Adrenal gland (tissue), 12 donors: ENCODE results near the gene GFRA3. TPM values are rescaled to one million over a fixed set of nuclear protein-coding genes. Genes with fewer than 3 reads are reported as not detected.

Experiments
- DNase-seq, 7 donors: peaks; one replicate each; pipeline ENCODE4 v3.0.0-alpha.2; 2019 to 2020
- H3K27ac ChIP-seq, 5 donors: fragments of 200-600 bp; sonication (generic) in 4 of 5; 1 replicate in 3 of 5; 2 replicates in 2 of 5; pipeline versions ENCODE4 v1.5.1 to v1.8.0; 2016 to 2020; ENCODE audit warnings: mild to moderate bottlenecking in 1 of 5
- H3K27me3 ChIP-seq: fragments of 200-600 bp; 2 replicates; pipeline ENCODE4 v1.8.0; 2021
- H3K36me3 ChIP-seq, 2 donors: fragments of 200-600 bp; replicated peaks in 1 of 2; 1 replicate in 1 of 2; 2 replicates in 1 of 2; pipeline versions ENCODE4 v1.5.1 to v1.8.0; 2018 to 2022
- H3K4me1 ChIP-seq, 2 donors: fragments of 200-600 bp; replicated peaks in 1 of 2; 1 replicate in 1 of 2; 2 replicates in 1 of 2; pipeline versions ENCODE4 v1.5.1 to v1.8.0; 2018 to 2021
- H3K4me3 ChIP-seq, 4 donors: fragments of 200-600 bp; sonication (generic) in 3 of 4; one replicate each; pipeline ENCODE4 v1.5.1; 2016 to 2018
- H3K9me3 ChIP-seq, 3 donors: fragments of 200-600 bp; sonication (generic) in 1 of 3; replicated peaks in 1 of 3; 1 replicate in 2 of 3; 2 replicates in 1 of 3; pipeline versions ENCODE4 v1.5.1 to v1.8.0; 2016 to 2021
- CTCF ChIP-seq, 6 experiments: fragments of 450-650 bp in 4 of 6; fragments of 200-600 bp in 2 of 6; sonication (generic) in 1 of 6; IDR thresholded peaks; 1 replicate in 5 of 6; 2 replicates in 1 of 6; pipeline versions ENCODE4 v1.5.1 to v1.8.0; 2016 to 2021; ENCODE audit warnings: antibody characterized with exemption in 6 of 6, mild to moderate bottlenecking in 2 of 6, moderate library complexity in 1 of 6
- POLR2A ChIP-seq, 2 donors: fragments of 450-650 bp; IDR thresholded peaks; one replicate each; pipeline ENCODE4 v1.6.1; 2017; ENCODE audit warnings: antibody characterized with exemption in 2 of 2, mild to moderate bottlenecking in 2 of 2, moderate library complexity in 1 of 2
- WGBS, 4 donors: extraction: QIAGEN DNeasy Blood & Tissue Kit in 2 of 4; methylation state at CpG; one replicate each; pipeline versions ENCODE4 v1.1.5 to v1.1.7; 2013 to 2017; 5-methylcytosine and 5-hydroxymethylcytosine counted together
- intact Hi-C, 2 donors: fragments of 100-400 bp; cut with DNase I; formaldehyde crosslinking; loops; one replicate each; pipeline versions ENCODE4 v1.14.1 to v1.15.0; 2022 to 2023
- polyA plus RNA-seq, 3 donors: library from polyadenylated mRNA; stranded (reverse); fragments of 200-250 nt in 2 of 3; fragments of 350-450 nt in 1 of 3; fragmentation: Illumina TruSeq in 1 of 3; extraction: RNeasy Lipid Tissue Mini Kit (QIAGEN cat#74804) in 1 of 3; gene quantifications; one replicate each; pipeline ENCODE4 v1.2.3, GENCODE V29; 2013 to 2014
- total RNA-seq, 9 donors: library from RNA; depleted of rRNA in 4 of 9; stranded (reverse); fragments of >200 nt in 4 of 9; fragments of 120-200 nt in 1 of 9; fragmentation: NEBNext Ultra II Directional in 1 of 9; extraction: Animal tissue kit (Norgen Biotek cat#: 25700) in 1 of 9; gene quantifications; one replicate each; pipeline versions ENCODE4 v1.1.0 to v1.2.4, GENCODE V29; 2013 to 2023
- donor health status: healthy with polysubstance abuse.
- donor health status: Bipolar disorder and iron deficiency.
- donor health status: DM: yes; HTN: yes; CAD: no.
- donor health status: DM: no; HTN: no; CAD: no.
- donor health status: DM: no; HTN: no; CAD: no.
- donor health status: DM: yes; HTN: yes; CAD: no.

The GFRA3 gene
- total and polyA plus RNA-seq, 12 donors: 0.18 to 4.0 (median 0.39) TPM; not detected in 1

- TF ChIP-seq POLR2A (IDR thresholded peaks at IDR 0.05): no peak
- no peak for TF ChIP-seq CTCF (IDR thresholded peaks at IDR 0.05)
- peaks cover 4% of the 10 kb centered on the region for H3K27me3 ChIP-seq
- no peaks in the 10 kb centered on the region for H3K36me3 ChIP-seq
- no peak for DNase-seq
- H3K4me3 ChIP-seq: no peak overlapping the region
- intact Hi-C loops: no loop called here
- H3K4me1 ChIP-seq: peaks cover 0 to 9% of the 10 kb centered on the region in 2 donors
- H3K27ac ChIP-seq: no peak overlapping the region
- whole genome bisulfite sequencing, 4 donors: 43 to 72% (median 59%) methylated on average over 2 to 3 of the region's 3 CpGs
- H3K9me3 ChIP-seq: no peaks in the 10 kb centered on the region
These were observed 960 bp upstream of the GFRA3 start for GRCh38 chr5:138275379-138275782.

GRCh38 chr5:138273834-138274188 lies 610 bp downstream of the GFRA3 start:
- Histone ChIP-seq H3K27me3 (peaks cover 4% of the 10 kb centered on the region), H3K4me1 (peaks cover 0 to 9% of the 10 kb centered on the region in 2 donors), H3K9me3 (no peaks in the 10 kb centered on the region), H3K36me3 (no peaks in the 10 kb centered on the region), H3K4me3 (peak overlapping the region in 1 of 4 donors; percentile 58), H3K27ac (no peak overlapping the region)
- TF ChIP-seq CTCF (IDR thresholded peaks at IDR 0.05): no peak
- TF ChIP-seq POLR2A (IDR thresholded peaks at IDR 0.05): no peak
- intact Hi-C loops: no loop called here
- DNase-seq: no peak
- WGBS, 4 donors: 44 to 57% (median 52%) methylated on average over 6 of the region's 6 CpGs

- intact Hi-C loops: no loop called here
- TF ChIP-seq POLR2A (IDR thresholded peaks at IDR 0.05) (no peak), CTCF (IDR thresholded peaks at IDR 0.05) (no peak)
These were observed 1.7 kb downstream of the GFRA3 start for GRCh38 chr5:138272681-138273080.

GRCh38 chr5:138271281-138271680 lies 3.1 kb downstream of the GFRA3 start:
- WGBS, 4 donors: 74 to 83% (median 77%) methylated on average over 5 of the region's 5 CpGs
- intact Hi-C loops: no loop called here

More at GRCh38 chr5:138272681-138273080, 1.7 kb downstream of the GFRA3 start:
- Histone ChIP-seq H3K4me1 (peaks cover 0 to 9% of the 10 kb centered on the region in 2 donors), H3K27ac (no peak overlapping the region), H3K4me3 (no peak overlapping the region), H3K27me3 (peaks cover 4% of the 10 kb centered on the region), H3K36me3 (no peaks in the 10 kb centered on the region), H3K9me3 (no peaks in the 10 kb centered on the region)
- 94 to 96% (median 94%) methylated on average over 4 of the region's 4 CpGs for WGBS, 4 donors
- DNase-seq: no peak

More at GRCh38 chr5:138271281-138271680, 3.1 kb downstream of the GFRA3 start:
- DNase-seq: no peak
- H3K9me3 ChIP-seq: no peaks in the 10 kb centered on the region
- TF ChIP-seq POLR2A (IDR thresholded peaks at IDR 0.05): no peak
- TF ChIP-seq CTCF (IDR thresholded peaks at IDR 0.05): no peak
- no peak overlapping the region for H3K27ac ChIP-seq
- no peaks in the 10 kb centered on the region for H3K36me3 ChIP-seq
- H3K4me3 ChIP-seq: no peak overlapping the region
- H3K27me3 ChIP-seq: peaks cover 4% of the 10 kb centered on the region
- peaks cover 0 to 9% of the 10 kb centered on the region in 2 donors for H3K4me1 ChIP-seq
